HepG2 (cell line): ENCODE results near the gene TAS1R3. TPM values are rescaled to one million over a fixed set of nuclear protein-coding genes. Genes with fewer than 3 reads are reported as not detected.
A peak's percentile ranks its signal among the peaks of the same experiment; 100 is the strongest.

ENCODE experiments used
- MXD4 ChIP-seq: IDR thresholded peaks from 2 replicates; pipeline ENCODE4 v1.6.1; 2016; ENCODE audit warnings: mild to moderate bottlenecking, missing biosample characterization, missing genetic modification reagents
- PCBP2 ChIP-seq: fragments of 200-400 bp; formaldehyde crosslinking; optimal IDR thresholded peaks from 2 replicates; pipeline ENCODE3; 2018; ENCODE audit warnings: low read length, low read depth; ENCODE audit not compliant: poor library complexity, severe bottlenecking
- RFXANK ChIP-seq: IDR thresholded peaks from 2 replicates; pipeline ENCODE4 v1.6.1; 2016
- SIX1 ChIP-seq: sonication (generic); formaldehyde crosslinking; IDR thresholded peaks from 2 replicates; pipeline ENCODE4 v1.4.0; 2020; ENCODE audit warnings: missing genetic modification reagents, borderline replicate concordance
- ZBTB7A ChIP-seq: sonication (generic); formaldehyde crosslinking; IDR thresholded peaks from 2 replicates; pipeline ENCODE4 v1.8.0; 2022; ENCODE audit warnings: mild to moderate bottlenecking, missing genetic modification reagents
- ZNF232 ChIP-seq: sonication (generic); formaldehyde crosslinking; IDR thresholded peaks from 2 replicates; pipeline ENCODE4 v1.4.0; 2020; ENCODE audit warnings: missing genetic modification reagents, borderline replicate concordance
- ZNF280D ChIP-seq: sonication (generic); formaldehyde crosslinking; IDR thresholded peaks from 2 replicates; pipeline ENCODE4 v1.5.1; 2020; ENCODE audit warnings: mild to moderate bottlenecking, missing genetic modification reagents
- ZNF441 ChIP-seq: sonication (generic); formaldehyde crosslinking; IDR thresholded peaks from 2 replicates; pipeline ENCODE4 v1.7.0; 2021; ENCODE audit warnings: missing genetic modification reagents, borderline replicate concordance
- ZNF510 ChIP-seq: sonication (generic); formaldehyde crosslinking; IDR thresholded peaks from 2 replicates; pipeline ENCODE4 v1.4.0; 2020; ENCODE audit warnings: low read depth, mild to moderate bottlenecking, missing genetic modification reagents
- ZNF530 ChIP-seq: sonication (generic); formaldehyde crosslinking; IDR thresholded peaks from 2 replicates; pipeline ENCODE4 v1.5.0; 2020; ENCODE audit warnings: low read depth, mild to moderate bottlenecking, missing genetic modification reagents
- ZNF549 ChIP-seq: sonication (generic); formaldehyde crosslinking; IDR thresholded peaks from 2 replicates; pipeline ENCODE4 v1.5.0; 2020; ENCODE audit warnings: missing genetic modification reagents
- ZNF589 ChIP-seq: sonication (generic); formaldehyde crosslinking; conservative IDR thresholded peaks from 2 replicates; pipeline ENCODE4 v1.8.0; 2022; ENCODE audit warnings: mild to moderate bottlenecking, moderate library complexity, missing genetic modification reagents
- ZNF598 ChIP-seq: sonication (generic); formaldehyde crosslinking; IDR thresholded peaks from 2 replicates; pipeline ENCODE4 v1.5.1; 2020; ENCODE audit warnings: mild to moderate bottlenecking, missing genetic modification reagents, borderline replicate concordance
- polyA plus RNA-seq, 8 experiments: library from polyadenylated mRNA; depleted of rRNA in 3 of 8; stranded (reverse) in 7 of 8; unstranded in 1 of 8; fragments of >200 nt; fragmentation: Illumina TruSeq in 4 of 8; extraction: Trizol in 4 of 8; gene quantifications; 2 replicates each; pipeline versions ENCODE4 v1.2.1 to v1.2.3, GENCODE V29; 2011 to 2016; ENCODE audit warnings: low read depth in 4 of 8, missing spikeins in 1 of 8, mixed read lengths in 1 of 8; ENCODE audit not compliant: insufficient read depth in 1 of 8
- total RNA-seq, 5 experiments: library from RNA; depleted of rRNA; stranded (reverse); fragments of >200 nt; fragmentation: Illumina TruSeq; extraction: Trizol; gene quantifications; 2 replicates each; pipeline ENCODE4 v1.2.3, GENCODE V29; 2016; ENCODE audit warnings: low read depth in 1 of 5
- TF ChIP-seq, protein P1 (sequence below): sonication (generic); formaldehyde crosslinking; IDR thresholded peaks from 2 replicates; pipeline ENCODE4 v1.9.0; 2022; ENCODE audit warnings: missing genetic modification reagents, mild to moderate bottlenecking, borderline replicate concordance
- TF ChIP-seq, protein P2 (sequence below): sonication (generic); formaldehyde crosslinking; IDR thresholded peaks from 2 replicates; pipeline ENCODE4 v1.5.1; 2020; ENCODE audit warnings: mild to moderate bottlenecking, moderate library complexity, missing genetic modification reagents
- TF ChIP-seq, protein P3 (sequence below): sonication (generic); formaldehyde crosslinking; IDR thresholded peaks from 2 replicates; pipeline ENCODE4 v1.4.0; 2020; ENCODE audit warnings: missing genetic modification reagents
- TF ChIP-seq, protein P4 (sequence below): sonication (generic); formaldehyde crosslinking; IDR thresholded peaks from 2 replicates; pipeline ENCODE4 v1.4.0; 2020; ENCODE audit warnings: missing genetic modification reagents, mild to moderate bottlenecking, borderline replicate concordance

TAS1R3 gene
- total and polyA plus RNA-seq, 2 of the 13 experiments (the other 11 are each of a cell fraction or from before 2014, with no cell fraction given): 0.13 to 0.15 TPM

- 0 out of 2 replicates have a peak, but pooled peaks have one; percentile 50 for TF ChIP-seq ZBTB7A
- no peak for TF ChIP-seq ZNF530
- TF ChIP-seq PCBP2: no peak
- TF ChIP-seq ZNF510 (CRISPR knock-in tag): no peak
- TF ChIP-seq, protein P1, sequence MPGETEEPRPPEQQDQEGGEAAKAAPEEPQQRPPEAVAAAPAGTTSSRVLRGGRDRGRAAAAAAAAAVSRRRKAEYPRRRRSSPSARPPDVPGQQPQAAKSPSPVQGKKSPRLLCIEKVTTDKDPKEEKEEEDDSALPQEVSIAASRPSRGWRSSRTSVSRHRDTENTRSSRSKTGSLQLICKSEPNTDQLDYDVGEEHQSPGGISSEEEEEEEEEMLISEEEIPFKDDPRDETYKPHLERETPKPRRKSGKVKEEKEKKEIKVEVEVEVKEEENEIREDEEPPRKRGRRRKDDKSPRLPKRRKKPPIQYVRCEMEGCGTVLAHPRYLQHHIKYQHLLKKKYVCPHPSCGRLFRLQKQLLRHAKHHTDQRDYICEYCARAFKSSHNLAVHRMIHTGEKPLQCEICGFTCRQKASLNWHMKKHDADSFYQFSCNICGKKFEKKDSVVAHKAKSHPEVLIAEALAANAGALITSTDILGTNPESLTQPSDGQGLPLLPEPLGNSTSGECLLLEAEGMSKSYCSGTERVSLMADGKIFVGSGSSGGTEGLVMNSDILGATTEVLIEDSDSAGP: peak; percentile 85; the same call in 1 of the 2 replicates
- 0 out of 2 replicates have a peak, but pooled peaks have one; percentile 68 for TF ChIP-seq ZNF598 (CRISPR knock-in tag)
- no peak for TF ChIP-seq ZNF549 (CRISPR knock-in tag)
- no peak for TF ChIP-seq ZNF232 (CRISPR knock-in tag)
- no peak for TF ChIP-seq ZNF280D (CRISPR knock-in tag)
- TF ChIP-seq RFXANK (CRISPR knock-in tag): no peak
- TF ChIP-seq, protein P2, sequence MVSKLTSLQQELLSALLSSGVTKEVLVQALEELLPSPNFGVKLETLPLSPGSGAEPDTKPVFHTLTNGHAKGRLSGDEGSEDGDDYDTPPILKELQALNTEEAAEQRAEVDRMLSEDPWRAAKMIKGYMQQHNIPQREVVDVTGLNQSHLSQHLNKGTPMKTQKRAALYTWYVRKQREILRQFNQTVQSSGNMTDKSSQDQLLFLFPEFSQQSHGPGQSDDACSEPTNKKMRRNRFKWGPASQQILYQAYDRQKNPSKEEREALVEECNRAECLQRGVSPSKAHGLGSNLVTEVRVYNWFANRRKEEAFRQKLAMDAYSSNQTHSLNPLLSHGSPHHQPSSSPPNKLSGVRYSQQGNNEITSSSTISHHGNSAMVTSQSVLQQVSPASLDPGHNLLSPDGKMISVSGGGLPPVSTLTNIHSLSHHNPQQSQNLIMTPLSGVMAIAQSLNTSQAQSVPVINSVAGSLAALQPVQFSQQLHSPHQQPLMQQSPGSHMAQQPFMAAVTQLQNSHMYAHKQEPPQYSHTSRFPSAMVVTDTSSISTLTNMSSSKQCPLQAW (CRISPR knock-in tag): no peak
- 0 out of 2 replicates have a peak, but pooled peaks have one; percentile 52 for TF ChIP-seq ZNF589
- TF ChIP-seq, protein P3, sequence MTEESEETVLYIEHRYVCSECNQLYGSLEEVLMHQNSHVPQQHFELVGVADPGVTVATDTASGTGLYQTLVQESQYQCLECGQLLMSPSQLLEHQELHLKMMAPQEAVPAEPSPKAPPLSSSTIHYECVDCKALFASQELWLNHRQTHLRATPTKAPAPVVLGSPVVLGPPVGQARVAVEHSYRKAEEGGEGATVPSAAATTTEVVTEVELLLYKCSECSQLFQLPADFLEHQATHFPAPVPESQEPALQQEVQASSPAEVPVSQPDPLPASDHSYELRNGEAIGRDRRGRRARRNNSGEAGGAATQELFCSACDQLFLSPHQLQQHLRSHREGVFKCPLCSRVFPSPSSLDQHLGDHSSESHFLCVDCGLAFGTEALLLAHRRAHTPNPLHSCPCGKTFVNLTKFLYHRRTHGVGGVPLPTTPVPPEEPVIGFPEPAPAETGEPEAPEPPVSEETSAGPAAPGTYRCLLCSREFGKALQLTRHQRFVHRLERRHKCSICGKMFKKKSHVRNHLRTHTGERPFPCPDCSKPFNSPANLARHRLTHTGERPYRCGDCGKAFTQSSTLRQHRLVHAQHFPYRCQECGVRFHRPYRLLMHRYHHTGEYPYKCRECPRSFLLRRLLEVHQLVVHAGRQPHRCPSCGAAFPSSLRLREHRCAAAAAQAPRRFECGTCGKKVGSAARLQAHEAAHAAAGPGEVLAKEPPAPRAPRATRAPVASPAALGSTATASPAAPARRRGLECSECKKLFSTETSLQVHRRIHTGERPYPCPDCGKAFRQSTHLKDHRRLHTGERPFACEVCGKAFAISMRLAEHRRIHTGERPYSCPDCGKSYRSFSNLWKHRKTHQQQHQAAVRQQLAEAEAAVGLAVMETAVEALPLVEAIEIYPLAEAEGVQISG (CRISPR knock-in tag): peak; percentile 66; the same call in 1 of the 2 replicates
- TF ChIP-seq, protein P4, sequence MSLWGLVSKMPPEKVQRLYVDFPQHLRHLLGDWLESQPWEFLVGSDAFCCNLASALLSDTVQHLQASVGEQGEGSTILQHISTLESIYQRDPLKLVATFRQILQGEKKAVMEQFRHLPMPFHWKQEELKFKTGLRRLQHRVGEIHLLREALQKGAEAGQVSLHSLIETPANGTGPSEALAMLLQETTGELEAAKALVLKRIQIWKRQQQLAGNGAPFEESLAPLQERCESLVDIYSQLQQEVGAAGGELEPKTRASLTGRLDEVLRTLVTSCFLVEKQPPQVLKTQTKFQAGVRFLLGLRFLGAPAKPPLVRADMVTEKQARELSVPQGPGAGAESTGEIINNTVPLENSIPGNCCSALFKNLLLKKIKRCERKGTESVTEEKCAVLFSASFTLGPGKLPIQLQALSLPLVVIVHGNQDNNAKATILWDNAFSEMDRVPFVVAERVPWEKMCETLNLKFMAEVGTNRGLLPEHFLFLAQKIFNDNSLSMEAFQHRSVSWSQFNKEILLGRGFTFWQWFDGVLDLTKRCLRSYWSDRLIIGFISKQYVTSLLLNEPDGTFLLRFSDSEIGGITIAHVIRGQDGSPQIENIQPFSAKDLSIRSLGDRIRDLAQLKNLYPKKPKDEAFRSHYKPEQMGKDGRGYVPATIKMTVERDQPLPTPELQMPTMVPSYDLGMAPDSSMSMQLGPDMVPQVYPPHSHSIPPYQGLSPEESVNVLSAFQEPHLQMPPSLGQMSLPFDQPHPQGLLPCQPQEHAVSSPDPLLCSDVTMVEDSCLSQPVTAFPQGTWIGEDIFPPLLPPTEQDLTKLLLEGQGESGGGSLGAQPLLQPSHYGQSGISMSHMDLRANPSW (CRISPR knock-in tag): no peak
- TF ChIP-seq SIX1 (CRISPR knock-in tag): no peak
- no peak for TF ChIP-seq ZNF441
- TF ChIP-seq MXD4 (CRISPR knock-in tag): no peak
Observed at GRCh38 chr1:1306661-1307260, 24.3 kb upstream of the TAS1R3 start (continued).
